Hematopoietic multipotent progenitor cell treated with erythropoietin and hydrocortisone succinate and interleukin-3 and kit ligand, for 6 days (in vitro differentiated cells): ENCODE data around the gene ILF2.
"Not testable (repeated sequence)": the region's sequence is repeated elsewhere in the genome, so short reads cannot be mapped to it uniquely, and the experiment has no call there.

ENCODE experiments used
- DNase-seq: peaks from one replicate; pipeline ENCODE4 v3.0.0-alpha.2; 2015

The ILF2 gene

DNA sequence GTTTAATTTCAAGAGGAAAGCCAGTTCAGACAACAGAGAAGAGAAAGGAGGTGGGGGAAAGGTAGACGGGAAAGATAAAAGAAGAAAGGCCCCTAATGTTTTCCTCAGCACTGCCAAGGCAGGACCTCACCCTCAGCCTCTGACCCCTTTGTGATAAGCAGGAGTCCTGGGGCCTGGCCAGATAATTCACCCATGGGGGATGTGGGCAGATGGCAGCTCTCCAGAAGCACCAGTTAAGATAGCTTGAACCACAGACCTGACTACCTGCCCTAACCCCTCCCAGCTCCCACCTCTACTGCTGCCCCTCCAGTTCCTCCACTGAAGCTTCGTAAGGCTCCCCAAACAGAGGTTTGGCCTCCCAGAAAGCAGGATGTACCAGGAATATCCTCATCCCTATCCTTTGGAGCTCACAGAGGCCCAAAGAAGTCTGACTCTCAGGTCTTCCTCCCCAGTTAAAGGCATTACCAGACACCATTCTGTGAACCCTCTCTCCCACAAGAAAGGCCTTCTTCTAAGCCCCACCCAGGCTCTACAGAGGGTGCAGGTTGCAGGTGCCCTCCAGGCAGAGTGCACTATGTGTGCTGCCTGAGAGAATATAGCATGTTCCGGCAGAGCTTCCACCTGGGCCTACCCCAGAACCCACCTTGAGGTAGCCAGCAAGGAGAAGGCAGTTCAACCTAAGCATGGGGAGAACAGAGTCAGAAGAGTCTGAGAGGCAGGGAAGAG is 21.5 kb downstream of the ILF2 start:
- peak; percentile 92 for DNase-seq

DNA sequence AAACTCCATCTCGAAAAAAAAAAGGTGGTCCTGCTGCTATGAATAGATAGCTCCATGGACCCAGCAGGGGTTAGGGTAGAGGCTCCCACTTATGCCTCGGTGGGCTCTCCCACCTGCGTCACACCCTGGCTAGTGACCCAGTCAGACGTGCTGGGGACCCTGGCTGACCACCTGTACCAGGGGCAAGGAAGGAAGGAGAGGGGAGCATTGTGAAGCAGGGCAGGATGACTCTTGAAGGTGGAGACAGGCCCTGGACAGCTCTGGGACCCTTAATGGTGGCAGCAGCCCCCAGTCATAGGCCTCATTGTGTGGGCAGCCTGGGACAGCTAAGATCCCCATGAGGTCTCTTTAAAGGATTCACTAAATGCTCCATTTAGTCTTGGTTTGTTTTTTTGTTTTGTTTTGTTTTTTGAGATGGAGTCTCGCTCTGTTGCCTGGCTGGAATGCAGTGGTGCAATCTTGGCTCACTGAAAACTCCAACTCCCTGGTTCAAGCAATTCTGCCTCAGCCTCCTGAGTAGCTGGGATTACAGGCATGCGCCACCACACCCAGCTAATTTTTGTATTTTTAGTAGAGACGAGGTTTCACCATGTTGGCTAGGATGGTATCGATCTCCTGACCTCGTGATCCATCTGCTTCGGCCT is 22.7 kb downstream of the ILF2 start:
- no peak for DNase-seq

DNA sequence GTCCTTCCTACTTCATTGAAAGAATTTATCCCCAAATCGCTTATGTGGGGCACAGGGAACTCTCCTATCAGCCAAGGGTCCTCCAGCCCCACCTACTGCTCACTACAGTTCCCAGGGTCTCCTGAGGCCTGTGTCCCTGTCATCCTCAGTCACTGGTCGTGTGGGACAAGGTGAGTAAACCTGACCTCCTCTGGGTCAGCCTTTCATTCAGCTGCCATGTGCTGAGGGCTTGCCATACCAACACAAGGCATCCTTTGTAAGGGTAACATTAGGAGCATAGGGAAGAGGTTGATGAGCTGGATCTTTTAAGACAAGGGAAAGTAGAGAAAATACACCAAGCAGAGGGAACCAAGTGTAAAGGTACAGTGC is 23.5 kb downstream of the ILF2 start:
- DNase-seq, result peak; percentile 12

DNA sequence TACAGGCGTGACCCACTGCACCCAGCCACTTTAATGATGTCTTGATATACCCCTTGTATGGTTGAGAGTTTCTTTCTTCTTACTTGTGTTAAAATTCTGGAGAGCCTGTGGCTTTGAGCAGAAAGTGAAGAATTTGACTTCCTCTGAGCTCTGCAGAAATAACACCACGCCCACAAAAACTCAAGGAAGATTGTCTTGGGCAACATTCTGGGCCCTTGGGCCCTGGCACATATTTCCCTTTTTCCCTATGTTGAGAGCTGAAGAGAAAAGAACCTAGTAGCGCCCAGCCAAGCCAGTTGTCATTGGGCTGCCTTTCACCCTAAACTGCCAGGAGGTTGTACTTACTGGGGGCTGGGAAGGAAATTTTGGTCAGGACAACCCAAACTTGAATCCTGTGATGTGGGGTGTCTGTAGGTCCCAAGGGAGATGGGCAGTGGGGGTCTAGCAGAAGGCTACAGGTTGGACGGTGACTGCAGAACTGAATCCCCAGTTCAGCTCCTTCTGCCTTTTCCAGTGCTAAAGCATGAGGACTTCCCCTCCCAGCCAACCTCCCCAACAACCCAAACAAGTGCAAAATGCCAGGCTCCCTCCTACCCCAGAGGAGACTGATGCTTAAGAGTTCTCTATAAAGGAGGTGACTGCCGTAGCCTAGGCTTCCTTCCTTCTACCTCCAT is 24.0 kb downstream of the ILF2 start:
- DNase-seq, result peak; percentile 20

DNA sequence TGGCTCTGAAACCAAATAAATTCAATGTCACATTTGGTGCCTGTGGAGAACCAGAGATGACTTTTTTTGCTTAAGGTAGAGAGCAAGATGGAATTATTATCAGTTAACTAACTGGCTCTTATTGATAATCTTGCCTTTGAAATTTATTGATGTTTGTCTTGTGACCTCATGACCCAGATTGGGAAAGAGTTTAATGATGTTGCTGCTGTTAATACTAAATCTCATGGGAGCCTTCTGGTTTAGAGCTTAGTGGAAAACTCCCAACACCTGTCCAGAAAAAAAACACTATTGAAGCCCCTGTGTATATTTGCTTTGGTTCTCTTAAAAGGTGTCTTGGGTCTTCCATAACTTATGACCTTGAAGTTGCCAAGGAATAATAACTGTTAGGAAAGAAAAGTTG is 27.0 kb downstream of the ILF2 start:
- DNase-seq, result no peak

DNA sequence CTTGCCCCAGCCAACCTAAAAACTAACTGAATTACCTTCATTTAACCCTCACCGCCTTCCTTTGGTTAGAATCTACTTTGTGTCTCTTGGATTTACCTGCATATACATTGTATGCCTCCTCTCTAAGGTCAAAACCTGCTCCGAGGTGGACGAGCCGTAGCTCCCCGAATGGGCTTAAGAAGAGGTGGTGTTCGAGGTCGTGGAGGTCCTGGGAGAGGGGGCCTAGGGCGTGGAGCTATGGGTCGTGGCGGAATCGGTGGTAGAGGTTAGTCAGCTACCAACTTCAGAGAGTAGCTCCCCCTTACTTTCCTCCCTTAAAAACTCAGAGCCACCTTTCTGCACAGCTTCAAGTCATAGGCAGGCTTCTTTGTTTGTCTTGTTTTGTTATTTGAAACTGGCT is 27.7 kb downstream of the ILF2 start:
- no peak for DNase-seq

DNA sequence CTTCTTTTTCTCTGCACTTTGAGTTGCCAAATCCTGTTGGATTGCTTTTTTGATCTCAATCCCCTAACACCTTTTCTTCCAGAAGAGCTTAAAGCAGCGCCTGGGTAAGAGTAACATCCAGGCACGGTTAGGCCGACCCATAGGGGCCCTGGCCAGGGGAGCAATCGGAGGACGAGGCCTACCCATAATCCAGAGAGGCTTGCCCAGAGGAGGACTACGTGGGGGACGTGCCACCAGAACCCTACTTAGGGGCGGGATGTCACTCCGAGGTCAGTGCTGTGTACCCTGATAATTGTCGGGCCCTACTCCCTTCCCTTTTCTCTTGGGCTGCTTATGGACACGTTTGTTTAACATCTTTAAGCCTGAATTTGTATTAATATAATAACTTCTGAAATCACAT is 28.6 kb downstream of the ILF2 start:
- DNase-seq, result no peak

DNA sequence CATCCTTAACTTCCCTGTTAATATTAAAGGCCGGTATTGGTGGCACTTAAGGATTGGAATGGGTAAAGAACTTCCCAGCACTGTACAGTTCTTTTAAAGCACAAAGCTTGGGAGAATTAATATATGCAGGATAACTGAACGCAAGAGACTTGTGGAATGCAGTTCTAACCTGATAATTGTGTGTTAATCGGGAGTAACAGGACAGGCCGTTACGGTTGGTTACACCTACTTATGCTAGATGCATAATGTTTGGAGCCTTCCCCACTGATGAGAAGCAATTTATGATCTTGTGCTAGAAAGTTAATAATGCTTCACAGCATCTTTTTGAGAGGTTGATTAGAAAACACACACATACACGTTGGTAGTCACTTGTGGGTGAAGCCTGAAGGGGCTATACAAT is 29.9 kb downstream of the ILF2 start:
- no peak for DNase-seq

DNA sequence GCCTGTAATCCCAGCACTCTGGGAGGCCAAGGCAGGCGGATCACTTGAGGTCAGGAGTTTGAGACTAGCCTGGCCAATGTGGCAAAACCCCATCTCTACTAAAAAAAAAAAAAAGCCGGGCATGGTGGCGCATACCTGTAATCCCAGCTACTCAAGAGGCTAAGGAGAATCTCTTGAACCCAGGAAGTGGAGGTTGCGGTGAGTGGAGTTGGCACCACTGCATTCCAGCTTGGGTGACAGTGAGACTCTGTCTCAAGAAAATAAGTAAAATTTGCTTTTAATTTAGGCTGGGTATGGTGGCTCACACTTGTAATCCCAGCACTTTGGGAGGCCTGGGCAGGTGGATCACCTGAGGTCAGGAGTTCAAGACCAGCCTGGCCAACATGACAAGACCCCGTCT is 30.6 kb downstream of the ILF2 start:
- not testable (repeated sequence) for DNase-seq

DNA sequence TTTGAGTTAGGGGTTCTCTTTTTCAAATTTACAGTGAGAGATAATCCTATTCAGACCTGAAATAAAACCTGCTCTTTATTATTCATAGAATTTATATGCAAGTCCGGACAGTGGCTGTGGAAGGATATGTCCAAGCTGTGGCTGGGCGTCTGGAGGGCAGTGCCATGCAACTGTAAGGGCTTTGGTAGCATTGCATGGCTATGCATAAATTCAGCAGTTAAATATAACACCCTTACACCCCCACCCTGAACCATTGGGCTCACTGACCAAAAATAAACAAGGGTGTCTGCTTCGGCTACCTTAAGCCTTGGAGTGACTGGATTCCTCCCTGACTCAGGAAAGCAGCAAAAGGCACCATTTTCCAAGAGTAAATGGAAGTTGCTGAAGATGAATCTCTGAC is 31.5 kb downstream of the ILF2 start:
- DNase-seq, result no peak

DNA sequence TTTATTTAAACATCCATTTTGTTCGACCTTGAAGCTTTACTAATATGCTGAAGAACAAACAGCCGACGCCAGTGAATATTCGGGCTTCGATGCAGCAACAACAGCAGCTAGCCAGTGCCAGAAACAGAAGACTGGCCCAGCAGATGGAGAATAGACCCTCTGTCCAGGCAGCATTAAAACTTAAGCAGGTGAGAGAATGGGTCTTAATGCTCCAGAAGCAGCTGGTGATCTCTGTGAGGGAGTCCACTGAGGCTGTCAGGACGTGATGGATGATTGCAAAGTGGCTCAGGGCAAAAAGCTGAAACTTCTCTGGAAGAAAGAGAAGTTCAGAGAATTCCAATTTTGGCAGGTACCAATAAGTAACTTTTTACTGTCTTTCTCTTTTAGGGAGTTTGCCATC is 32.5 kb downstream of the ILF2 start:
- no peak for DNase-seq

DNA sequence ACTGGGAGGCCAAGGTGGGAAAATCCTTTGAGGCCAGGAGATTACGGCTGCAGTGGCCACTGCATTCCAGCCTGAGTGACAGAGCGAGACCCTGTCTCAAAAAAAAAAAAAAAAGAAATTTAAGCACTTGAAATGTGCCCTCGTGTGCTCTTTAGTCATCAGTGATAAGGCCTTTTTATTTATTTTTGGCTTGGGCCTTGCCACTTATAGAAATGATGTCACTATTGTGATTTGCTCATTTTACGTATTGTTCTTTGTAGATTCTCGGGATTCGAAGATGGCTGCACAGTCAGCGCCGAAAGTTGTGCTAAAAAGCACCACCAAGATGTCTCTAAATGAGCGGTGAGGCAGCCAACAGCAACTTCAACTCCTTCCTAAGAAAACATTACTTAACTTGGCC is 34.5 kb downstream of the ILF2 start:
- no peak for DNase-seq

DNA sequence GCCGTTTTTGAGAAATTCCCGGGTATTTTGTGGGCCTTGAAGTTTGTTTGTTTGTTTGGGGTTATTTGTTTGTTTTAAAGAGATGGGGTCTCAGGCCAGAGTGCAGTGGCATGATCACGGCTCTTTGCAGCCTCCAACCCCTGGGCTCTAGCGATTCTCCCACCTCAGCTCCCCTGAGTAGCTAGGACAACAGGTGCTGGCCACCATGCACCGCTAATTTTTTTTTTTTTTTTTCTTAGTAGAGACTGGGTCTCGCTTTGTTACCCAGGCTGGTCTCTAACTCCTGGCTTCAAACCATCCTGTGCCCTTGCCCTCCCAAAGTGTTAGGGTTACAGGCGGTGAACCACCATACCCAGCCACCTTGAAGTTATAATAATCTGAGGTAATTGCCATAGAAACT is 34.9 kb downstream of the ILF2 start:
- no peak for DNase-seq

DNA sequence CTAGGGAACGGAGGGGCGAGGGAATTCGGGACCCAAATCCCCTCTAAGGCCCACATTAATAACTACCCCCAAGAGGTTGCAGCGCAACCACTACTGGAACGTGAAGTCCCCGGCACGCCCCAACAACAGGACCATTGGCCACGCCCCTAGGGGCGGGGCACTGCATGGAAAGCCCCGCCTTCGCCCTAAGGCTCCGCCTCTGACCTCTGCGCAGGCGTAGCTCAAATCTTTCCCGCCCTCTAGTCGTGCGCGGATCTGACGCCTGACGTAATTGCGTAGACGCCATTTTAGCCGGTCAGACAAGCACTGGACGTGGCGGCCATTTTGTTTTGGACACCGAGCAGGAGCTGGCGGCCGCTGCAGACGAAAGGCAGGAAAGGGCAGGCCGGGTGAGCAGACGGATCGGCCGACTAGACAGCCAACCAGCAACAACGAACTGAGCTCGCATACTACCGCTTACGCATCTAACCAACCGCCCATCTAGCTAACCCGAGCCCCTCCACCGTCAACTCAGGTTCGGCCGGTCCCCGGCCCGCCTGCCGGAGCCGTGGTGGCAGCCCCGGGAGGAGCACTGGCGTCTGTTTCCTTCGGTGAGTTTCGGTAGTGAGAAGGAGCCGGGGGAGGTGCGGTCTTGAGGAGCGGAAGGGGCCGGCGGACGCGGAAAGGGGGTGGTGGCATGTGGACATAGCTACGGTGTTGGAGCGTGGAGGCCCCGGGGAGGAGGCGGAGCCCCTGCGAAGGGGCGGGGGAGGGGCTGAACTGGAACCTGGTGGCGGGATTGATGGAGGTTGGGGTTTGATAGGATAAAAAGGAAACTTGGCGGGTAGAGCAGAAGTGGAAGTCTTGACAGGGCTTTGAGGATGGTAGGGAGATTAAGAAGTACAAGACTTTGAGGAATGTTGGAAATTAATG is 36.8 kb downstream of the ILF2 start, which contains the start of gene CHTOP:
Gene CHTOP (plus strand): TSS at position 313 of the 912 bp plus-strand sequence. CDS start 2,523 bp downstream, outside the sequence.
- DNase-seq, result peak; percentile 99

DNA sequence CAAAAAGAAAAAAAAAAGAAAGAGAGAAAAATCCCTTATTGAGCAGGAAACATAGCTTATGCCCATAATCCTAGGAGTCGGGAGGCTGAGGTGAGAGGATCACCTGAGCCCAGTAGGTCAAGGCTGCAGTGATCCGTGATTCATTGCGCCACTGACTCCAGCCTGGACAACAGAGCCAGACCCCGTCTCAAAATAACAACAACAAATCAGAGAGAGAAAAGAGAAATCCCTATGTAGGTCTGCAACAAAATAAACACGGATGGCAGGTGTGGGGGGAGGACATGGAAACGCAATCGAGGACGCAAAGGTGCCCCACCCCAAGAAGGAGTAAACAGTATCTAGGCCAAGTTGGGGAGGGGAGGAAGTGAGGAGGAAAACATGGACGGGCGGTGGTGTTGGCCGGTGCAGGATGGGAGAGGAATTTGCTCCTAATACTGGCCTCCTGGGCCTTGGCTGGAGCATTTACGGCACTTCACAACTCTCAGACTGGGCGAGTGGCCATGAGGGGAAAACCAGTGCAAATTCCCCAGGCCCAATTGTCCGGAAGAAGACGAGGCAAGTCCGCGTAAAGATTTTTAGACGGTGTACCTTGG is 37.5 kb downstream of the ILF2 start:
- no peak for DNase-seq

DNA sequence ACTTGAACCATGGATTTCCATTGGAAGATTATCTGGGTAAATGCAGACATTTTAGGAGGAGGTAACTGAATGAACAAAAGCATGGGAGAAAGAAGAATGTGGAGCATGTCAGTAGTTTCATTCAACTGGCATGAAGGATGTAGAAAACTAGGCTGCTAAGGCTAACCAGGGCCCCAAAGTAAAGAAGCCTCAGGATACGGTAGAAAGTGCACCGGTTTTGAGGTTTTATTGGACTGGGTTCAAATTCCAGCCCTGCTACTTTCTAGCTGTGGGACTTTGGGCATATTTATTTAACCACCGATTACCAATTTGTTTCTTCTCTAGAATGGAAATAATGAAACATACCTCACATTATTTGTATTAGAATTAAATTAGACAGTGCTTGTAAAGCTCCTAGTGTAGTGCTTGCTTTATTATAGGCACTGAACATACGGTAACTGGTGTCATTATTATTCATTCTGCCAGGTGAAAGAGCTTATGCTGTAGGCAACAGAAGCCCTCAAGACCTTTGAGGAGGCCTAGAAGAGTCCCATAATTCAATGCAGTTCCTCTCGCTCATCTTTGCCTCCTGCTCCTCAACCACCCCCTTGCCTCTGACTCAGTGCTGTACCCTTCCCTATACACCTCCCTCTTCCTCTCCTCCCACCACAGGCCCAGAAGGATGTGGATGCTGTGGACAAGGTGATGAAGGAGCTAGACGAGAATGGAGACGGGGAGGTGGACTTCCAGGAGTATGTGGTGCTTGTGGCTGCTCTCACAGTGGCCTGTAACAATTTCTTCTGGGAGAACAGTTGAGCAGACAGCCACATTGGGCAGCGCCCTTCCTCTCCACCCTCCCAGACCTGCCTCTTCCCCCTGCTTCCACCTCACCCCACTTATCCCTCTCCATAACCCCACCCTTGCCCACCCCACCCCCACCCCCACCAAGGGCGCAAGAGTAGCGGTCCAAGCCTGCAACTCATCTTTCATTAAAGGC is 39.5 kb downstream of the ILF2 start:
- DNase-seq, result no peak

DNA sequence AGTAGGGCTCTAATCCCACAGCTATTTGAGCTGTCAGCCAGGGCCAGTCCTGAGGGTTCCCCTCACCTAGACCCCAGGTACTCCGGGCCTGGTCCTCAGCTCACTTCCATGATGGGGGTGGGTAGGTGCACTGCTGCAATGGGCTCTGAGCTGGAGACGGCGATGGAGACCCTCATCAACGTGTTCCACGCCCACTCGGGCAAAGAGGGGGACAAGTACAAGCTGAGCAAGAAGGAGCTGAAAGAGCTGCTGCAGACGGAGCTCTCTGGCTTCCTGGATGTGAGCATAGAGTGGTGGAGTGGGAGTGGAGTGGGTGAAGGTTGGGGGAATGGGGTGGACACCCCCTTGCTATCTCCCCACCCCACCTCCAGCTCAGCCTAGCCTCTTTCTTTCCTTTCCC is 40.4 kb downstream of the ILF2 start:
- no peak for DNase-seq

DNA sequence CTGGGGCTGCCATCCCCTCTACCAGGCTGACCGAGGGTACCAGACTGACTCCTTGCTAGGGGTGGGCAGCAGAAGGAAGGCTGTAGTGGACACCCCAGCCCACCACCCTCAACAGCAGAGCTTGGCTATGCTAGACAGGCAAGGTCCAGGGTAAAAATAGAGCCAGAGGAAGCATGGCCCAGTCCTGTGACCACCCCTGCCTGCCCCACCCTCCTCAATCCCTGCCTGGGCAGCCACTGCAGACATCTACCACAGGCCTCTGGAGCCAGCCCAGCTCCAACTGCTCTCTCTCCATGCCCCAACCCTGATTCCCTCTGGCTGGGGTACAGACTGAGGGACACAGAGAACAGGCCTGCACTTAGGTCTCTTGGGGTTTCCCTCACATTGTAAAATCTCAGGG is 40.8 kb downstream of the ILF2 start:
- DNase-seq, result no peak

DNA sequence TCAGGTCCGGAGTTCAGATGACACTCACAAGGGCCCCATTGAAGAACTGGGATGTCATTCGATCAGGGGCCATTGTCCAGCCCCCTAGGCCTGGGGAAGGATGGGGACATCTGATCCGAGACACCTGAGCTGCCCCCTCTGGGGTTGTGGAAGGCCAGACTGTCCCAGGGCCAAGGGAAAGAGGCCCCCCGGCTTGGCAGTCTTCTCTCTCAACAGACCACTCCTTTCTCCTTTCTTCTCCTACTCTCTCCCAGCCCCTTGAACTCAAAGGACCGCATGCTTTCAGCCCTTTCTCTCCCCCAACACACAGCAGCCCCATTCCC is 41.5 kb downstream of the ILF2 start:
- DNase-seq, result no peak

DNA sequence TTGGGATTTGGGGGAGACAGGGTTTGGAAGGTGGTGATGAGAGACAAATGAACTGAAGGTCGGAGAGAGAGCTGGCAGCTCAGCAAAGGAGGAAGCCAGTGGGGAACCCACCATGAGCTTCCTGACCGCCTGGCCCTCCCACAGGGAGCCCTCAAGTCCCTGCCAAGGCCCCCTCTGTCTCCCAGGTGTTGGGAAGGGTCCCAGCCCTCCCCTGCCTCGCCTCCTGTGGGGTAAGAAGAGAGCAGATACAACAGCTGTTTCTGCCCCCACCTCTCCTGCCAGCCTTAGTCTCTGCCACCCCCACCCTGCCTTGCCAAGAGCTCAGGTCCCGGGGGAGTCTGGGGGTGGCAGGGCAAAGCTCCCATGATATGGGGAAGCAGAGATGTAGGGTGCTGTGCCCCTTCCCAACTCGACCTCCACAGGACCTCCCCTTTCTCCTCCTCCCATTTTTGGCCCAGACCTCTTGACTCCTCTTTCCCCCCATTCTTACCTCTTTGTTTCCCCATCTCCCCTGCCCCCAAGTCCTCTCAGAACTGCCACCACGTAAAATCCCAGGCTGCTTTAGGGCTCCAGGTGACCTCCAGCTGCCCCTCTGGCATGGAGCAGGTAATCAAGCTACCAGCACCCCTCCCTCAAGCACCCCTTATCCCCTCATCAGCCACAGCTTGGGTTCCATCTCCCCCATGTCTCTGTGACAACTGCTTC is 42.0 kb downstream of the ILF2 start:
- no peak for DNase-seq
